Kasumi-1 (cell line): ENCODE measurements around the gene COMT.

ENCODE experiments used
- DNase-seq, 2 experiments: peaks; one replicate each; lab custom pipeline; 2025; lab: John Stamatoyannopoulos, UW

Gene COMT

GRCh38 chr22:20011993-20012740, 70.6 kb downstream of the COMT start:
- DNase-seq: no peak

GRCh38 chr22:20012741-20013331, 71.3 kb downstream of the COMT start:
- DNase-seq: no peak

- DNase-seq: peak; percentile 11 to 35
Measured at GRCh38 chr22:20013382-20013871, 71.9 kb downstream of the COMT start.

GRCh38 chr22:20014526-20015186, 73.1 kb downstream of the COMT start:
- no peak for DNase-seq

GRCh38 chr22:20015187-20015625, 73.6 kb downstream of the COMT start:
- DNase-seq: no peak

GRCh38 chr22:20015971-20016733, 74.6 kb downstream of the COMT start:
- DNase-seq: peak; percentile 22 to 31

- peak; percentile 71 to 72 for DNase-seq
Measured at GRCh38 chr22:20016734-20017621, 75.4 kb downstream of the COMT start, which contains the start of gene ARVCF. TSS of gene ARVCF (minus strand) at chr22:20016823. CDS start at chr22:19990794, 26,029 bp downstream.

GRCh38 chr22:20017622-20017958, 76.0 kb downstream of the COMT start:
- no peak for DNase-seq

GRCh38 chr22:20018001-20018400, 76.4 kb downstream of the COMT start:
- DNase-seq: no peak
